Loucy (cell line): Measurements from ENCODE around the gene RABAC1.
"Not testable (repeated sequence)": the region's sequence is repeated elsewhere in the genome, so short reads cannot be mapped to it uniquely, and the experiment has no call there.

Experiments
- CTCF ChIP-seq: fragments of 200-600 bp; sonication (generic); conservative IDR thresholded peaks from 2 replicates; pipeline ENCODE4 v1.5.1; 2014; ENCODE audit warnings: mild to moderate bottlenecking, antibody characterized with exemption, low read length
- EZH2phosphoT487 ChIP-seq: fragments of 200-600 bp; IDR thresholded peaks from 2 replicates; pipeline ENCODE4 v1.6.1; 2018; ENCODE audit warnings: antibody characterized with exemption, mild to moderate bottlenecking, moderate library complexity, borderline replicate concordance

GRCh38 chr19:41914424-41914834 lies 44.7 kb downstream of the RABAC1 start:
- not testable (repeated sequence) for TF ChIP-seq EZH2phosphoT487, CTCF
